SH-SY5Y (cell line): ENCODE results near the gene CTDNEP1.

Source experiments
- GATA2 ChIP-seq: IDR thresholded peaks from 2 replicates; pipeline ENCODE4 v1.6.1; 2011; ENCODE audit warnings: mild to moderate bottlenecking, low read depth, low read length
- GATA3 ChIP-seq: IDR thresholded peaks from 2 replicates; pipeline ENCODE4 v1.6.1; 2011; ENCODE audit warnings: low read depth, mild to moderate bottlenecking, low read length, moderate library complexity

DNA sequence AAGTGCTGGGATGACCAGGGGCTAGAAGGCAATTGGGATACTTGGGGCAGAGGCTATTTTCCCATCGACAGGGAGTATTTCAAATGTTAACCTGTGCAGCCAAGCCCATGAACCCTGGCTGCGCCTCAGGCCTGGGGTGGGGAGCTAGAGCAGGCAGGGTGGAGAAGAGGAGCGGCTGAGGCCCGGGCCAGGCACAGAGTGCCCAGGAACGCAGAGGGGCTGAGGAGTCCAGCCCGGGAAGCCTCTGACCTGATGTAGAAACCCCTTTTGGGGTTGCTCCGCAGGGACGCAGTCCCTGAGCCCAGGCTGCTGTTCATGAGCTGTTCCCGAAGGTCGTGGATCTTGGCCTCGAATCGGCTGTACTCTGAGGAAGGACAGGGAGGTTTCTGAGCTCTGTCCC is 55.6 kb downstream of the CTDNEP1 start:
- TF ChIP-seq GATA2 (no peak), GATA3 (no peak)
